CD14-positive monocyte (primary cell): ENCODE measurements around the gene NRXN3. TPM values are rescaled to one million over a fixed set of nuclear protein-coding genes. Genes with fewer than 3 reads are reported as not detected.

Experiments used
- DNase-seq, 3 donors: peaks; one replicate each; pipeline ENCODE4 v3.0.0-alpha.2; 2011 to 2022
- H2AFZ ChIP-seq: 2 replicates; pipeline ENCODE4 v1.6.0; 2012; ENCODE audit warnings: mild to moderate bottlenecking, low read depth, low read length, inconsistent platforms; ENCODE audit not compliant: insufficient read depth, poor library complexity, severe bottlenecking
- H3K27ac ChIP-seq, 2 donors: 1 replicate in 1 of 2; 2 replicates in 1 of 2; pipeline ENCODE4 v1.5.1; 2012 to 2013; ENCODE audit warnings: low read length in 2 of 2, control low read depth in 1 of 2, inconsistent platforms in 1 of 2, low read depth in 1 of 2, mild to moderate bottlenecking in 1 of 2
- H3K27me3 ChIP-seq, 2 donors: one replicate each; pipeline versions ENCODE4 v1.6.0 to v1.6.1; 2011 to 2013; ENCODE audit warnings: low read length in 2 of 2; ENCODE audit not compliant: control insufficient read depth in 2 of 2, insufficient read depth in 2 of 2
- H3K36me3 ChIP-seq, 2 donors: replicated peaks in 1 of 2; 1 replicate in 1 of 2; 2 replicates in 1 of 2; pipeline versions ENCODE4 v1.5.1 to v1.6.1; 2012 to 2013; ENCODE audit warnings: low read length in 2 of 2, control low read depth in 1 of 2, inconsistent platforms in 1 of 2, mild to moderate bottlenecking in 1 of 2; ENCODE audit not compliant: insufficient read depth in 2 of 2, control insufficient read depth in 1 of 2
- H3K4me1 ChIP-seq, 2 donors: 1 replicate in 1 of 2; 2 replicates in 1 of 2; pipeline versions ENCODE4 v1.5.1 to v1.6.1; 2012 to 2013; ENCODE audit warnings: low read length in 2 of 2, control low read depth in 1 of 2, inconsistent platforms in 1 of 2, mild to moderate bottlenecking in 1 of 2, moderate library complexity in 1 of 2; ENCODE audit not compliant: insufficient read depth in 2 of 2, control insufficient read depth in 1 of 2
- H3K4me2 ChIP-seq: replicated peaks from 2 replicates; pipeline ENCODE3; 2012; ENCODE audit warnings: low read length, moderate library complexity, mild to moderate bottlenecking; ENCODE audit not compliant: poor library complexity, severe bottlenecking; ENCODE audit errors: extremely low read depth
- H3K4me3 ChIP-seq, 3 experiments: fragments of 200-600 bp in 1 of 3; sonication (generic) in 1 of 3; replicated peaks in 1 of 3; 1 replicate in 2 of 3; 2 replicates in 1 of 3; pipeline ENCODE4 v1.5.1; 2011 to 2013; ENCODE audit warnings: low read length in 3 of 3, mild to moderate bottlenecking in 3 of 3, control low read depth in 2 of 3, low read depth in 2 of 3, inconsistent platforms in 1 of 3, moderate library complexity in 1 of 3
- H3K79me2 ChIP-seq: 2 replicates; pipeline ENCODE4 v1.6.0; 2012; ENCODE audit warnings: mild to moderate bottlenecking, control low read depth, inconsistent platforms, low read length, moderate library complexity; ENCODE audit not compliant: insufficient read depth
- H3K9ac ChIP-seq: 2 replicates; pipeline ENCODE4 v1.6.0; 2017; ENCODE audit warnings: low read length, mild to moderate bottlenecking; ENCODE audit not compliant: insufficient read depth, poor library complexity, severe bottlenecking
- H3K9me3 ChIP-seq, 2 donors: replicated peaks in 1 of 2; 1 replicate in 1 of 2; 2 replicates in 1 of 2; pipeline versions ENCODE4 v1.5.1 to v1.6.1; 2012 to 2013; ENCODE audit warnings: low read length in 2 of 2, control low read depth in 1 of 2; ENCODE audit not compliant: control insufficient read depth in 1 of 2, insufficient read depth in 1 of 2
- H4K20me1 ChIP-seq: 2 replicates; pipeline ENCODE4 v1.6.0; 2012; ENCODE audit warnings: mild to moderate bottlenecking, low read length, control low read depth, moderate library complexity; ENCODE audit not compliant: insufficient read depth
- H3K27ac Mint-ChIP-seq, 7 donors: one replicate each; pipeline ENCODE4 v1.8.0; 2020; ENCODE audit warnings: mild to moderate bottlenecking in 7 of 7, mixed read lengths in 7 of 7, moderate library complexity in 6 of 7, inconsistent platforms in 2 of 7
- H3K27me3 Mint-ChIP-seq, 3 donors: one replicate each; pipeline ENCODE4 v1.8.0; 2021 to 2022; ENCODE audit warnings: low read depth in 3 of 3, mild to moderate bottlenecking in 3 of 3, mixed read lengths in 3 of 3, moderate library complexity in 3 of 3, inconsistent platforms in 1 of 3
- H3K36me3 Mint-ChIP-seq, 2 donors: one replicate each; pipeline ENCODE4 v1.8.0; 2020; ENCODE audit warnings: mixed read lengths in 2 of 2, inconsistent platforms in 1 of 2, mild to moderate bottlenecking in 1 of 2
- H3K4me1 Mint-ChIP-seq: one replicate; pipeline ENCODE4 v1.8.0; 2020; ENCODE audit warnings: mild to moderate bottlenecking, mixed read lengths
- H3K4me3 Mint-ChIP-seq, 2 donors: one replicate each; pipeline ENCODE4 v1.8.0; 2020; ENCODE audit warnings: mild to moderate bottlenecking in 2 of 2, mixed read lengths in 2 of 2, moderate library complexity in 1 of 2
- H3K9me3 Mint-ChIP-seq, 7 donors: one replicate each; pipeline ENCODE4 v1.8.0; 2020 to 2022; ENCODE audit warnings: mixed read lengths in 7 of 7, mild to moderate bottlenecking in 6 of 7, moderate library complexity in 6 of 7, inconsistent platforms in 2 of 7
- WGBS: methylation state at CpG from one replicate; pipeline ENCODE4 v1.1.5; 2013; ENCODE audit warnings: missing lambda C conversion rate; ENCODE audit not compliant: insufficient coverage; 5-methylcytosine and 5-hydroxymethylcytosine counted together
- intact Hi-C, 2 donors: fragments of 100-400 bp; cut with micrococcal nuclease; formaldehyde crosslinking; loops; one replicate each; pipeline versions ENCODE4 v1.15.0 to v1.15.1; 2023
- polyA plus RNA-seq, 3 donors: library from polyadenylated mRNA; depleted of rRNA in 1 of 3; unstranded in 2 of 3; stranded (reverse) in 1 of 3; fragments of 300-500 nt in 2 of 3; fragments of >200 nt in 1 of 3; fragmentation: Illumina TruSeq in 2 of 3; gene quantifications; 1 replicate in 2 of 3; 2 replicates in 1 of 3; pipeline ENCODE4 v1.2.3, GENCODE V29; 2012 to 2021
- TF ChIP-seq, protein P1 (sequence below): fragments of 200-600 bp; IDR thresholded peaks from one replicate; pipeline ENCODE4 v1.8.0; 2022; ENCODE audit warnings: antibody characterized with exemption, mild to moderate bottlenecking

NRXN3 gene
- polyA plus RNA-seq, 3 donors: not detected

DNA sequence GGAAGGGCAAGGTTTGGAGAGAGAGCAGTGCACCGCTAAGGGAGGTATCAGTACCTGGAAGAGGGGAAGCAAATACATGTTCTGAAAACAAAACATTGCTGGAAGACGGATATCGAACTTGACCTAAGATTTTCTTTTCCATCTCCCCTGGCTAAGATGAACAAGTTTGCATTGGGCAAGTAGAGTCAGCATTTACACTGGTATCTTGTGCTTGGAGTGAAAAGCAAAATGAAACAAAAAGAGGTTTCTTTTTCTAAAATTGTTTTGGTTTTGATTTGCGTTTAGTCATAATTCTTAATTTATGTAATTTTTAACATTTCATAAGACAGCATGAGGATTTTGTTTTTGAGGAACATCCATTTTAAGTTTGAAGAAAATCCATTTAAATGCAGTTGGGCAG is 881.6 kb downstream of the NRXN3 start:
- H3K27ac Mint-ChIP-seq: no peak overlapping the region
- no peak for DNase-seq
- peaks cover 0 to 4% (median 2%) of the 10 kb centered on the region in 7 donors for H3K9me3 Mint-ChIP-seq
- Histone ChIP-seq H3K27ac (no peak overlapping the region), H3K4me2 (no peak overlapping the region), H3K9me3 (no peaks in the 10 kb centered on the region), H4K20me1 (no peaks in the 10 kb centered on the region), H3K79me2 (no peaks in the 10 kb centered on the region), H2AFZ (no peak overlapping the region), H3K4me1 (peaks cover 0 to 8% of the 10 kb centered on the region in 2 donors), H3K27me3 (no peaks in the 10 kb centered on the region), H3K4me3 (no peak overlapping the region), H3K9ac (no peak overlapping the region), H3K36me3 (no peaks in the 10 kb centered on the region)
- TF ChIP-seq, protein P1, sequence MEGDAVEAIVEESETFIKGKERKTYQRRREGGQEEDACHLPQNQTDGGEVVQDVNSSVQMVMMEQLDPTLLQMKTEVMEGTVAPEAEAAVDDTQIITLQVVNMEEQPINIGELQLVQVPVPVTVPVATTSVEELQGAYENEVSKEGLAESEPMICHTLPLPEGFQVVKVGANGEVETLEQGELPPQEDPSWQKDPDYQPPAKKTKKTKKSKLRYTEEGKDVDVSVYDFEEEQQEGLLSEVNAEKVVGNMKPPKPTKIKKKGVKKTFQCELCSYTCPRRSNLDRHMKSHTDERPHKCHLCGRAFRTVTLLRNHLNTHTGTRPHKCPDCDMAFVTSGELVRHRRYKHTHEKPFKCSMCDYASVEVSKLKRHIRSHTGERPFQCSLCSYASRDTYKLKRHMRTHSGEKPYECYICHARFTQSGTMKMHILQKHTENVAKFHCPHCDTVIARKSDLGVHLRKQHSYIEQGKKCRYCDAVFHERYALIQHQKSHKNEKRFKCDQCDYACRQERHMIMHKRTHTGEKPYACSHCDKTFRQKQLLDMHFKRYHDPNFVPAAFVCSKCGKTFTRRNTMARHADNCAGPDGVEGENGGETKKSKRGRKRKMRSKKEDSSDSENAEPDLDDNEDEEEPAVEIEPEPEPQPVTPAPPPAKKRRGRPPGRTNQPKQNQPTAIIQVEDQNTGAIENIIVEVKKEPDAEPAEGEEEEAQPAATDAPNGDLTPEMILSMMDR: no peak
- H3K36me3 Mint-ChIP-seq: no peaks in the 10 kb centered on the region
- H3K4me3 Mint-ChIP-seq: peak overlapping the region in 1 of 2 donors; percentile 33
- intact Hi-C loops: no loop called here
- no peaks in the 10 kb centered on the region for H3K27me3 Mint-ChIP-seq
- WGBS: 100% methylated on average over 1 of the region's 4 CpGs
- peaks cover 7% of the 10 kb centered on the region for H3K4me1 Mint-ChIP-seq

DNA sequence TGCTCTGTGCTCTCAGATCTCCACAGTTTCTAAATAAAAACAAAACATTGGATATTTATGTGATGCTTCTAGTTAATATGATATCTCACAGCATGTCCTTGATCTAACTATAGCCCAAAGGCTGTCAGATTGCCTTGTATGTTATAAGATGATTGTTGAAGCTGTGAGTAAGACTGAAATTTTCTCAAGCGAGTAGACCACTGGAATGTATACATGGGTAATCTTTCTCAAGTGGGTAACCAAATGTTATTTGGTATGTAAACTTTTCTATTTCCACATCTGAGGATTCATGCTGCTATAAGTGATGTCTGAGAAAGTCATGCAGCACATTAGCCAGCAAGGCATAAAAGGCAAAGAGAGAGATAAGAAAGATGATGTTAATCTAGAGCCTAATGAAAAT is 886.7 kb downstream of the NRXN3 start:
- Histone ChIP-seq H3K4me1 (no peaks in the 10 kb centered on the region), H3K36me3 (no peaks in the 10 kb centered on the region), H2AFZ (no peak overlapping the region), H3K4me2 (no peak overlapping the region), H4K20me1 (no peaks in the 10 kb centered on the region), H3K27ac (no peak overlapping the region), H3K9ac (no peak overlapping the region), H3K79me2 (no peaks in the 10 kb centered on the region), H3K27me3 (no peaks in the 10 kb centered on the region), H3K9me3 (peaks cover 0 to 3% of the 10 kb centered on the region in 2 donors), H3K4me3 (no peak overlapping the region)
- Mint-ChIP-seq H3K27ac (no peak overlapping the region), H3K9me3 (peaks cover 3 to 10% (median 7%) of the 10 kb centered on the region in 7 donors), H3K4me1 (no peaks in the 10 kb centered on the region), H3K36me3 (no peaks in the 10 kb centered on the region), H3K27me3 (peaks cover 0 to 3% (median 0%) of the 10 kb centered on the region in 3 donors), H3K4me3 (no peak overlapping the region)
- TF ChIP-seq, protein P1: no peak
- DNase-seq: no peak
- intact Hi-C loops: no loop called here
- WGBS: no CpG with 5 or more reads among the region's 1 CpG
